GM18520 (cell line): ENCODE measurements around the gene LZTS2.

Experiments
- ATAC-seq: cut with Tn5 transposase; IDR thresholded peaks from one replicate; pipeline ENCODE4 v1.9.1; 2021; ENCODE audit not compliant: unreplicated experiment

Gene LZTS2

GRCh38 chr10:101013365-101013825 lies 13.8 kb downstream of the LZTS2 start:
- ATAC-seq = no peak

DNA sequence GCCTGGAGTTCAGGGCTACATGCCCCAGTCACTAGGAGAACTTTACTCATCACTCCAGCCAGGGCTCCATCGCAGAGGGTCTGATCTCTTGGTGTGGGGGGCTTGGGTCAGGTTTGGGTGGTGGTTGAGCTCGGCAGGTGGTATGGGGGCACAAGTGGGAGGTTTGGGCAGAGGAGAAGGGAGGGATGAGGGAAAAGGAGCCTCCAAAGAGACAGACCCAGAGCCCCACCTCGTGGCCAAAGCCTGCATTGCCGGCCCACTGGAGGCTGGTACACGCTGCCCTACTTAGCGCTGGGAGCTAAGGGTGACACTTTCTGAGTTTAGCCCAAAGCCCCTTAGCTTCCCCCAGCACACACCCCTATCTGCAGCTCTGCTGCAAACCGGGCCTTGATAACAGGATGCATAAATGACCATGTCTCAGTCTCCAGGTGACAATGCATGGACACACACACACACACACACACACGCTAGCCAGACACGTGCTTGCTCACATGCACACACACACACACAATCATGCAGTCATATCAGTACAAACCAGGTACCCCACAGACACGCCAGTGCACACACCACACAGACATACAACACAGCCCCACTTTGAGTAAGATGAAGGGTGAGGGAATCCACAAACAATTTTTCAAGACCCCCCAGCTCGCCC lies 14.7 kb downstream of the LZTS2 start:
- no peak for ATAC-seq

DNA sequence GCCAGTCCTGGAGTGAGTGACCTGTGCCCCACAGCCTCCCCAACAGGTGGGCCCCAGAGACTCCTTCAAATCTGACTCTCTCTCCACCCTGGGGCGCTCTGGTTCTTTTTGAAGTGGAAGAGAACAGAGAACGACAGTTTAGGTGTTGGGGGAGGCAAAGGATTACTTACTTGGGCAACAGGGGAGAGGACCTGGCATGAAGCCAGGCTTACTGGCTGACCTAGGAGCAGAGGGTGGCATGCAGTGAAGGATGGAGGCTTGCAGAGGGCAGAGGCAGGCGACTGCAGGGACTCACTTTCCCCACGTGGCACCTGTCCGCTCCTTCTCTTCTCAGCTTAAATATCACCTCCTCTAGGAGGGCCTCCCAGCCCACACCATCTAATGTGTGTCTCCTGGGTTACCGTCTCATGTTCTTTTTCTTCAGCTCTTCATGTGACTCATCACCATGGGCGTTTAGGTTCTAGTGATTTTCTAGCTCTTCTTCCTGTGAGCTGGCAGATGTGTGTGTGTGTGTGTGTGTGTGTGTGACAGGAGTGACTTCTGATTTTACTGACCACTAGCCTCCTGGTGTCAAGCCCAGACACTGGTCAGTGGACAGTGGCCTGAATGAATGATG lies 15.5 kb downstream of the LZTS2 start:
- ATAC-seq = no peak

- no peak for ATAC-seq
Observed at GRCh38 chr10:101015582-101015973, 16.0 kb downstream of the LZTS2 start.

DNA sequence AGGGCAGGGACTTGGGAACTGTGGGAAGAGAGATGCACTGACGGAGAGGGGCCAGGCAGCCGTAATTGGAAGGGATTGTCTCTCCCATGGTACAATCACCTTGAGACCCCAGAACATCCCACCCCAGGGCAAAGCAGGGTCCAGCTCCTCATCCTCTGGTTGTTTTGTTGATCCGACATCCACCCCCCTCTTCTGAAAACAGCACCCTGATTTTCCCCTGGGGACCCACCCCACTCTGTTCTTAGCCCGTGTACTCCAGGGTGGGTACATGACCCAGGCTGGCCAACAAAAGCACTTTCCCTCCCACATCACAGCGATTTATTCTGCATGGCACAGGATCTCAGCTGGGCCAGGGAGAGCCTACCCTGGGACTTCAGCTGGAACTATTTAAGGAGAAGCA lies 17.2 kb downstream of the LZTS2 start:
- no peak for ATAC-seq

- no peak for ATAC-seq
Observed at GRCh38 chr10:101018118-101018599, 18.6 kb downstream of the LZTS2 start.

GRCh38 chr10:101018600-101019439 lies 19.2 kb downstream of the LZTS2 start:
- no peak for ATAC-seq

DNA sequence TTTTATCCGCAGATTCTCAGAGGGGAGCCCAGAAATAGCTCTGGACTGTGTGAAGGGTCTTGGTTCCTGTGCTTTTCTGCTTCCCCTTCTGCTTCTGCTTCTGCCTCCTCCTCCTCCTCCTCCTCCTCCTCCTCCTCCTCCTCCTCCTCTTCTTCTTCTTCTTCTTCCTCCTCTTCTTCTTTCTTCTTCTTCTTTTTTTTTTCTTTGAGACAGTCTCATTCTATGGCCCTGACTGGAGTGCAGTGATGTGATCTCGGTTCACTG lies 19.8 kb downstream of the LZTS2 start:
- ATAC-seq = no peak

DNA sequence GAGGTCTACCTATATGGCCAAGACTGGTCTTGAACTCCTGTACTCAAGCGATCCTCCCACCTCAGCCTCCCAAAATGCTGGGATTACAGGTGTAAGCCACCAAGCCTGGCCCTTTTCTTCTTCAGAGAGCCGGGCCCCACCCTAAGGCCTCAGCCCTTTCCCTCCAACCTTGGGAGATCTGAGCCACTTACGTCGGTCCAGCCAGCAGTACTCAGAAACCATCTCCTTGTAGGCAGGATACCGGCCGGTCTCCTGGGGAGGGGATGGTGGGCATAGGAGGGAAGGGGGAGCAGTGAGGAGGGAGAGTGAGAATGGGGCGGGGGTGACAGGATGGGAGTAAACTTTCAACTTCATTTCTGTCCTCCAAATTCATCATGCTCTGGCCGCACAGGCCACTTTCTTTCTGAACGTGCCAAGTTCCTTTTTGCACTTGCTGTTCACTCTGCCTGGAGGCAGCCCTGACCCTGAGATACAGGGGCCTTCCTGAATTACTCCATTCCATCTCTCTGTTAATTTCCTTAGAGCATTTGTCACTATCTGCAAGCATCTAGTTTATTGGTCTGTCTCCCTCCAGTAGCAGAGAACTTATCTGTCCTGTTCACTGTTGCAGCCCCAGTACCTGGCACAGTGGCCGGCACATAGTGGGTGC lies 20.9 kb downstream of the LZTS2 start:
- ATAC-seq = no peak

DNA sequence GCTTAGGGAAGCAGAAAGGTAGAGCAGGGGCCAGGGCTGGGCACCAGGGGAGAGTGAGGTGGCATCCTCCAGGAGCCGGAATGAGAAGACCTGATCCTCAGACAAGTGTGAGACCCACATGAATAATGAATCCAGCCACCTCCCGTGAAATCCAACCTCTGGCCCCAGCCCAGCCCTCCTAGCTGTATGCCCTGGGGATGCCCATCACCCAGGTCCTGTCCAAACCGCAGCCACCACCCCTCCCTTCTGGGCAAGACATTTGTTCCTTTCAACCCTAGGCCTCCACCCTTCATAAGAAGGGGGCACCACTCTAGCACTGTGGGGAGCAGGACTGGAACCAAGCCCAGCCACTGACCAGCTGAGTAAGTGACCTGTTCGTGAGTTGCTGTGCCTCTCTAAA lies 21.6 kb downstream of the LZTS2 start:
- no peak for ATAC-seq

- ATAC-seq = no peak
Observed at GRCh38 chr10:101021692-101022251, 22.2 kb downstream of the LZTS2 start.

DNA sequence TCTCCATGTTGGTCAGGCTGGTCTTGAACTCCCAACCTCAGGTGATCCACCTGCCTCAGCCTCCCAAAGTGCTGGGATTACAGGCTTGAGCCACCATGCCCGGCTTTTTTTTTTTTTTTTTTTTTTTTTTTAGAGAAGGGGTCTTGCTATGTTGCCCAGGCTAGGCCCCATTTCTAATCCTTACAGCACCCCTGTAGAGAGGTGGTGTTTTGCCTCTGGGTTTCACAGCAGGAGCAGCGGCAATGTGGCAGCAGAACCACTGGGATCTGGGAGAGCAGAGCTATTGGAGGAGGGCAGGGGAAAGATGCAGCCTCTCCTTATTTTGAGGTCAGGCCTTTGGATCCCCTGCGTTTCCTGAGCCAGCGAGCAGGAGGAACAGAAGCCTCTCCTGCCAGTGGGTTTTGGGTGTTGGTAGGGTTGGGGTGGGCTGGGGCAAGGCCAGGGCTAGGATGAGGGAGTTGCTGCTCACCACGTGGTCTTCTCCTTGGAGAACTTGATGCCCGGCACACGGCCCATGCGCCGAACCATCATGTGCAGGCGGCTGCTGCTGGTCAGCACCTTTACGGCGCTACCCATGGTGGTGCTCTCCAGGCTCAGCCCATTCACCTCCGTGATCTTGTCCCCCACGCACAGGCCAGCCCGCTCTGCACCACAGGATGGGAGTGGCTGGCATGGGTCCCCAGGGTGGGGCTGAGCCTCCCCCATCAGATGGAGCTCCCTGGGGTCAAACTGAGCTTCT lies 23.5 kb downstream of the LZTS2 start:
- no peak for ATAC-seq

DNA sequence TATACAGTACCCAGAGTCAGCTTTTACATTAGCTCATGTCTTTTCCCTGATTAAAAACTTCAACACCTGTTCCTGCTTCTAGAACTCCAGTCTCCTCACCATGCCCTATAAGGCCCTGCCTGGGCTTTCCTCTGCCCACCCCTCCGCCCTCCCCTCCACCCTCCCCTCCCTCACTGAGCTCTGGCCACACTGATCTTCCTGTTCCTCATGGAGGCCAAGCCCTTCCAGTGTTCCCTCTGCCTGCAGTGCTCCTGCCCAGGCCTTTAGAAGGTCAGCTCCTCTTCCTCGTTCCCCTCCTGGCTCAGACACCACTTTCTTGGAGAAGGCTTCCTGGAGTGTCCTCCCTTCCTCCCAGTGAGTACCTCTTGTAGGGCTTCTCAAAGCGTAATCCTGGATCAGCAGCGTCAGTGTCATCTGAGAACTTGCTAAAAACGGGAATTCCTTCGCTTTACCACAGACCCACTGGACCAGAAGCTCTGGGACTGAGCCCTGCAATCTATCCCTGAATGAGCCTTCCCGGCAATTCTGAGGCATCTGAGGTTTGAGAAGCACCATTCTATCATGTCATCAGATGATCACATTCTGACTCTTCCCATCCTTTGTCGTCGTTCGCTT lies 27.6 kb downstream of the LZTS2 start:
- no peak for ATAC-seq

- ATAC-seq = no peak
Observed at GRCh38 chr10:101028446-101029337, 29.1 kb downstream of the LZTS2 start.

GRCh38 chr10:101029520-101030295 lies 30.1 kb downstream of the LZTS2 start:
- ATAC-seq = no peak

DNA sequence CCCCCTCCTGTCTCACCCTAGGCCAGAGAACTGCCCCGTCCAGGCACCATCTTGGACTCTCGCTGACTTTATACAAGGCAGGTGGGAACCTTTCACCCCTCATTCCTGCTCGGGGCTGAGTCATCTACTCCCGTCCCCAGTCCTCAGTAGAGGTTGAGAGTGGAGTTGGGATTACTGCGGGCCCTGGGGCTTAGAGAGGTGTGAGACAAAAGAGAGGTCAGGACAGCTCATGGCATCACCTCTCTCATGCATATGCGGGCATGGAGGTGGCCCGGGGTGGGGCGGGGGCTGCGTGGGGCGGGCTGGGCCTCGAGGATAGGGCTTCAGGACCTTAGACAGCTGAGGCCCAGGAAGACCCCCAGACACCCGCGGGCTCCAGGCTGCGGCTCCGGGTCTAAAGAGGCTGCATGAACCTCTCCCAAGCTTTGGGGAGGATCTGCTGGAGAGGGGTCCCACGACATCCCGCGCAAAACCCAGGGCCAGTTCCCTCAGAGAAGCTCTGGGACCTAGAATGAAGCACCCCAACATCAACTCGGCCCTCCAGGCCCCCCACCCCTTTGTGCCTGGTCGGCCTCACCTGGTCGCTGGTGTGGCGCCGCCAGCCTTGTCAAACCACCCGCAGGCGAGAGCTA lies 31.0 kb downstream of the LZTS2 start:
- no peak for ATAC-seq

GRCh38 chr10:101031128-101031795 lies 31.7 kb downstream of the LZTS2 start, which contains the start of the genes PDZD7 and SFXN3:
Gene PDZD7 (minus strand): TSS chr10:101031129. CDS start chr10:101030219, 910 bp downstream.
Gene SFXN3 (plus strand): TSS chr10:101031234. CDS start chr10:101034695, 3,461 bp downstream.
- peak; percentile 87 for ATAC-seq
